ENCODE data around the gene LARGE1. TPM values are rescaled to one million over a fixed set of nuclear protein-coding genes. Genes with fewer than 3 reads are reported as not detected.

LARGE1 gene
- total RNA-seq, 1 experiment from 2014 or later = 2.5 TPM

- TF ChIP-seq POLR2AphosphoS5 (IDR thresholded peaks at IDR 0.05; ENCODE audit: low read depth, low read length) = no peak
- TF ChIP-seq SIN3A (IDR thresholded peaks at IDR 0.05; ENCODE audit: borderline replicate concordance, insufficient read depth, low read depth, low read length) = no peak
- no peak for TF ChIP-seq CTCF (IDR thresholded peaks at IDR 0.05)
- no peak for TF ChIP-seq TCF7L2 (IDR thresholded peaks at IDR 0.05; ENCODE audit: low read depth, low read length)
- no peak for TF ChIP-seq REST (IDR thresholded peaks at IDR 0.05; ENCODE audit: insufficient read depth in 1 of 2, low read depth in 2 of 2, low read length in 1 of 2)
- H3K9me3 ChIP-seq (ENCODE audit: control insufficient read depth, insufficient read depth, low read depth, low read length) = no peaks in the 10 kb centered on the region
- no peak overlapping the region for H3K27ac ChIP-seq (ENCODE audit: low read length)
- intact Hi-C loops (cut with micrococcal nuclease; ENCODE audit: unreplicated experiment) = no loop called here
- POLR2A ChIA-PET = no interaction called here
- BruUV-seq (replicated peaks) = no TSS peak
- no peaks in the 10 kb centered on the region for H3K36me3 ChIP-seq (ENCODE audit: control insufficient read depth, insufficient read depth, low read length)
- H3K4me1 ChIP-seq (ENCODE audit: control insufficient read depth, insufficient read depth, low read length) = no peaks in the 10 kb centered on the region
- H3K27me3 ChIP-seq (ENCODE audit: control insufficient read depth, insufficient read depth, low read length) = no peaks in the 10 kb centered on the region
- CTCF ChIA-PET = no interaction called here
- ATAC-seq (no peak), DNase-seq (ENCODE audit: low read depth, low spot score) (no peak)
- in situ Hi-C loops (cut with HindIII; ENCODE audit: low pct_unique_long_range_greater_than_20kb, low sequenced_read_pairs) = no loop called here
- H3K4me3 ChIP-seq (ENCODE audit: low read depth in 2 of 2, low read length in 2 of 2) = no peak overlapping the region
These were observed 72.0 kb downstream of the LARGE1 start for GRCh38 chr22:33848251-33848650.

- DNase-seq (ENCODE audit: low read depth, low spot score) (no peak), ATAC-seq (no peak)
- intact Hi-C loops (cut with micrococcal nuclease; ENCODE audit: unreplicated experiment) (no loop called here), in situ Hi-C loops (cut with HindIII; ENCODE audit: low pct_unique_long_range_greater_than_20kb, low sequenced_read_pairs) (no loop called here)
- BruUV-seq (replicated peaks) = no TSS peak
- H3K9me3 ChIP-seq (ENCODE audit: control insufficient read depth, insufficient read depth, low read depth, low read length) = no peaks in the 10 kb centered on the region
- no peaks in the 10 kb centered on the region for H3K27me3 ChIP-seq (ENCODE audit: control insufficient read depth, insufficient read depth, low read length)
- CTCF ChIA-PET = no interaction called here
- POLR2A ChIA-PET = no interaction called here
- H3K27ac ChIP-seq (ENCODE audit: low read length) = no peak overlapping the region
- TF ChIP-seq SIN3A (IDR thresholded peaks at IDR 0.05; ENCODE audit: borderline replicate concordance, insufficient read depth, low read depth, low read length) (no peak), CTCF (IDR thresholded peaks at IDR 0.05) (no peak), TCF7L2 (IDR thresholded peaks at IDR 0.05; ENCODE audit: low read depth, low read length) (no peak), POLR2AphosphoS5 (IDR thresholded peaks at IDR 0.05; ENCODE audit: low read depth, low read length) (no peak), REST (IDR thresholded peaks at IDR 0.05; ENCODE audit: insufficient read depth in 1 of 2, low read depth in 2 of 2, low read length in 1 of 2) (no peak)
- no peaks in the 10 kb centered on the region for H3K36me3 ChIP-seq (ENCODE audit: control insufficient read depth, insufficient read depth, low read length)
- H3K4me3 ChIP-seq (ENCODE audit: low read depth in 2 of 2, low read length in 2 of 2) = no peak overlapping the region
- H3K4me1 ChIP-seq (ENCODE audit: control insufficient read depth, insufficient read depth, low read length) = no peaks in the 10 kb centered on the region
These were observed 76.0 kb downstream of the LARGE1 start for GRCh38 chr22:33844273-33844672.

Data from Panc1 (cell line).